DMS153 treated with DMSO at 0.1 percent for 48 hours (cell line): Measurements from ENCODE around the gene GALNT13.

Experiments used
- DNase-seq: peaks from one replicate; lab custom pipeline; 2025; ENCODE audit not compliant: unreplicated experiment; lab: John Stamatoyannopoulos, UW

The GALNT13 gene

GRCh38 chr2:154394600-154394999 lies 522.9 kb downstream of the GALNT13 start:
- DNase-seq: no peak

GRCh38 chr2:154400563-154401290 lies 529.0 kb downstream of the GALNT13 start:
- no peak for DNase-seq

DNA sequence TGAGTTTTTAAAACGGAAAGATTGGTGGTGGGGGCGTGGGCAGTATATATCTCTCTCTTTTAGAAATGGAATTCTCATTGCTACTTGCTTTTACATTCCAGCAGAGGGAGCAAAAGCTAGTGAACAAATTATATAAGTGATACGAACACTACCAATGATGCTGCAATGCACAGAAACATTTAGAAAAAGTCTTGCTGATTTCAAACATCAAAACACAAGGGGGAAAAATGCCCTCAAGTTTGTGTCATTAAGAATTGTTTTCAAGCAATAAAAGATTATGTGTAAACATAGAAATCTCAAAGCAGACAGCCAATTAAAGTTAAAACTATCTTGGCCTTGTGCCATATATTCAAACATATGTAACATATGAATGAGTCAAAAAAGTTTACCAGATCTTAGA lies 530.5 kb downstream of the GALNT13 start:
- DNase-seq: peak; percentile 11

DNA sequence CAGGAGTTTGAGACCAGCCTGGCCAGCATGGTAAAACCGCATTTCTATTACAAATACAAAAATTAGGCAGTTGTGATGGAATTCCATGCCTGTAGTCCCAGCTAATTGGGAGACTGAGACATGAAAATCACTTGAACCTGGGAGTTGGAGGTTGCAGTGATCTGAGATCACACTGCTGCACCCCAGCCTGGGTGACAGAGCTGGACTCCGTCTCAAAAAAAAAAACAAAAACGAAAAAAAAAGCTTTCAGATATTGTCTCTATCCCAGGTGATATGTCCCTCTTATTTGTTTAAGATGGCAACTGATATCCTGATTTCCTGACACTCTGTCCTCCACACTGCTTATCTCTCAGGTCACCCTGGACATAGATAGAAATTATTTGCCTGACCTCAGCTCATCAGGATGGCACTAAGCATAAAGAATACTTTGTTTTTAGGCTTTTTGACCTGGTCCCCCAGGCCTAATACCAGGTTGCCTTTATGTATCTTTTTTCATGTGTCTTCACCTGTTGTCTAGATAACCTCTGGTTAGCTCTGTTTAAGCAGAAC lies 531.6 kb downstream of the GALNT13 start:
- no peak for DNase-seq

DNA sequence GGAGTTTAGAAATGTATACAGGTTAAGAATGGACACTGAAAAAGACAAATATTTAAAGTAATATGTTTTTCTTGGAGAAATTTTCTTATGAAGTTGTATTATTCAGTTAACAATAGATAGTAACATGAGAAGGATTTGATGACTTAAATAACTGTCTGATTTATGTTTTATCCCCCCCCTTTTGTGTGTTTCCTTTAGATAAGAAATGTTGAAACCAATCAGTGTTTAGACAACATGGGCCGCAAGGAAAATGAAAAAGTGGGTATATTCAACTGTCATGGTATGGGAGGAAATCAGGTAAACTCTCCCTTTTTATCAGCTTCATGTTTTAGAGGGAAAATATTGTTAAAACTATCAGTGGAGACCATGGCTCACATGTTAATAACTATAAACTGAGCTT lies 537.1 kb downstream of the GALNT13 start:
- no peak for DNase-seq

- DNase-seq: no peak
These were observed 550.5 kb downstream of the GALNT13 start for GRCh38 chr2:154422251-154422650.

DNA sequence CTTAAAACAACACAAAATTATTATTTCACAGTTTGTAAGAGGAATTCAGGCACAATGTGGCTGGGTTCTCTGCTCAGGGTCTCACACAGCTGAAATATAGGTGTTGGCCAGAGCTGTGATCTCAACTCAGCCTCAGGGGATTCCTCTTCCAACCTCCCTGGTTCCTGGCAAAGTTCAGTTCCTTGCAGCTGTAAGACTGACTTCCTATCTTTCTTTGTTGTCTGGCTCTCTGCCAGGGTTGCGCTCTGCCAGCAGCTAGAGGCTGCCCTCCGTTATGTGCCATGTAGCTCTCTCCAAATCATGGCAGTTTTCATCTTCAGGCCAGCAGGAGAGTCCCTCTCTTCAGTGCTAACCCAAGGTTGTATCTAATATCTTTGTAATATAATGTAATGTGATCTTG lies 554.3 kb downstream of the GALNT13 start:
- DNase-seq: no peak

DNA sequence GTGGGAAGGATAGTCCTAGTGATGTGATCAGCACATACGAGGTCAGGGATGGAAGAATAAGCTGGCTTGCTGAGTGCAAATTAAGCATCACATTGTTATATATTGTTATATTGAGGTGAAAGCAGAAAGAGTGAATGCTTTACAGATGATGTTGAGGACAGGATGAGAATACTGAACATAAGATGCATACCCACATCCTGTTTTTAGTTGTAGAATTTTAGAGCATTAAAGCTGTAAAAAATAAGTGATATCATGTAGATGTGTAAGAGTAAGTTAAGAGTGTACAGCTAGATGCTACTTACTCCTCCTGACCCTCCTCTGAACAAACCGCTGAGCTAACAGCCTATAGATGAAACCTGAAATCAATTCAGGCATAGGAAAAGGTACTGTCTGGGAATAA lies 555.7 kb downstream of the GALNT13 start:
- DNase-seq: no peak

GRCh38 chr2:154428022-154428421 lies 556.3 kb downstream of the GALNT13 start:
- no peak for DNase-seq

- no peak for DNase-seq
These were observed 561.3 kb downstream of the GALNT13 start for GRCh38 chr2:154433010-154433409.

GRCh38 chr2:154437104-154437503 lies 565.4 kb downstream of the GALNT13 start:
- DNase-seq: no peak

GRCh38 chr2:154439156-154439555 lies 567.4 kb downstream of the GALNT13 start:
- DNase-seq: no peak

- DNase-seq: no peak
These were observed 572.2 kb downstream of the GALNT13 start for GRCh38 chr2:154443919-154444318.

DNA sequence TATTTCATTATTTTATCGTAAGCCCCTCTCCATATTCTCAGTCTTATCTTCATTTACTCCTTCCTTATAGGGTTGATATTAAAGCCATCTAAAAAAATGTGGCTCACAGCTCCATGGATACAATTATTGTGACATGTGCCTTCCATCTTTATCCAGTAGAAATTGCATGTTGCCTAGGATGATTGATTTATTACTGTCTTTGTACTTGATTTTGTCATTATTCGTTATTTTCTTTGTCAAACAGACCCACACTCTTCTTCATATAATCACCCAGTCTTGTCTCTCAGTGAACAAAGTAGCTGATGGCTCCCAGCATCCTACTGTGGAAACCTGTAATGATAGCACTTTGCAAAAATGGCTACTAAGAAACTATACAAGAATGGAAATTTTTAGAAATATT lies 574.6 kb downstream of the GALNT13 start:
- DNase-seq: no peak

DNA sequence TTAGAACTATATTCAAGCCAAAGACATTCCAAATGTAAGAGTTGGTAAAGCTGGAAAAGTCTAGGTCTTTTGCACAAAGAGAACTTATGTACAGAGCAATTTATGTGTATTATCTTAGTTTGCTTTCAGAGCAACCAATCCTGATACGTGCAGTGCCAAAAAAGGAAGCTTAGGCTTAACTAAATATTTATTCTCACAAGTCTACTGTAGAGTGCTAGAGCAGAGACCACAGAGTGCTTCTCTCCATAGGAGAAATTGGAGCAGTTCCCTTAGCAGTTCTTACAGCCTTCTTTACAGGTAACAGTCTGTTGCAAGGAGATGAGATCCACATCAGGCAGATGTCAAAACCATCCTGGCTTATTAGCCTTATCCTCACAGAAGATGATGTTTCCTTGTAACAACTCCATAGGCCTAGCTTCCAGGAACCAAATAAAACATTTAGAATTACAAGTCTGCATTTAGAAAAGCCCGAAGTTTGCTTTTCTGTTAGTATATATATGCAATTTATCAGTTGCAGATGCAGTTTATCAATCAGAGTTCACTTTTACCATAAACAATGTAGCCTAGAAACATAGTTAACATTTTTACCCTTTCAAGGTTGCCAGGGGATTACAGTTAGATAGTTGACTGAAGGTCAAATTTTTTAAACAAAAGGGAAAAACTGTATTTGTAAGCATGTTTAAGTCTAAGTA lies 576.2 kb downstream of the GALNT13 start:
- DNase-seq: no peak

DNA sequence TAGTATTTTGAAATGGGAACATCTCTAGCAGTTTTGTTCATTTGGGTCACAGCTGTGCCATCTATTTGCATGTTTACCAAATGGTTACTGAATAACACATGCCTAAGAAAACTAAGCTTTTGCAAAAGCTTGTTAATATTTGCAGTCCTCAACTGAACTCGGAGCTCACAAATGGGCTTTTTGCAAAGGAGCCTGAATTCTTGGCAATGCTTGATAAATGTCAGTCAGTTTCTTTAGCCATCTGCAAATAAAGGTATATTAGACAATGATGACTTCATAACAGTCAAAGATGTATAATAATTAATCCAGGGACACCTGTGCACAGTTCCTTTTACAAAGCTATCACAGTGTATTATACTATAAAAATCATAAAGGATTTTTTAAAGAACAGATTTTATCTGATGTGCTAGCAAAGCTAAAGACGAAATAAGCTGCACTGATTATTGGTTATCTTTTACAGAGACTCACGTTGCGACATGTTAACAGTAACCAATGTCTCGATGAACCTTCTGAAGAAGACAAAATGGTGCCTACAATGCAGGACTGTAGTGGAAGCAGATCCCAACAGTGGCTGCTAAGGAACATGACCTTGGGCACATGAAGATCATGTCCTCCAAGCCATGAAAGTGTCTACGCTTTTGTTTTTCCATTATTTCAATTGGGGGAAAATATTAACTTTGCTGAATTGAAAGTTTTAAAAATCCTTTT lies 578.4 kb downstream of the GALNT13 start:
- DNase-seq: no peak

- no peak for DNase-seq
These were observed 580.7 kb downstream of the GALNT13 start for GRCh38 chr2:154452471-154452870.

- DNase-seq: no peak
These were observed 581.3 kb downstream of the GALNT13 start for GRCh38 chr2:154452906-154453493.

DNA sequence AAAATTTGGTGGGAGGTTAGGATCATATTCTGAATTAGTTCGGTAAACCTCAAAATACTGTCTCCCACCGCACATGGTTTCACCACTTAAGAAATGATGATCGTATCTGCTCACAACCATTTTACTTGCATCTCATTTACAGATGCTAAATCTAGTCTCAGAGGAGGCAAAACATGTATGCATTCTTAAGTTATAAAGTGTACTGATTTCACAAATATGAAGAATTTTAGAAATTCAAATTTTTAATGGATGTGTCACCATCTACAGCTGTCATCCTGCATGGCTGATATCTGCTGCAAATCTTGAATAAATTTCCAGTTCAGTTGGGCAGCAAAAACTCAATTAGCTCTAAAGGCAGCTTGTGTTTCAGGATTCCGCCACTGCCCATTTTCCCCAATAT lies 583.4 kb downstream of the GALNT13 start:
- DNase-seq: no peak

- DNase-seq: no peak
These were observed 584.1 kb downstream of the GALNT13 start for GRCh38 chr2:154455866-154456265.

DNA sequence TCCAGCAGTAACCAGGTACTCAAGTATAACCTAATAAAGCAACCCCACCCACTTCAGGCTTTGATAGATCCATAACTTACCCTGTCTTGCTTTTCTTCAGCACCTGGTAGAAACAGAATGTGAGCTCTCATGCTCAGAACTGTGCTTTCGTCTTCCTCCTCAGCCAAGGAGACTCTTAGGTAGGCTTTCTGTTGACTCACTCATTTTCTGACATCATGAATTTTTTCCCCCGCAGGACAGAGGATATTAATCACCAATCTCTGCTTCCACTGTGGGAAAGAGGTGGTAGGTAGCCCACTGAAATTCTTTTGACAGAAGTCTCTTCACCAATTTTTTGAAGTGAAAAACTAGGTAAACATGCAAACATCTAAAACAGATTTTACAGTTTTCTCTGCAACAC lies 585.6 kb downstream of the GALNT13 start:
- no peak for DNase-seq
